PC-3 (cell line): ENCODE measurements around the gene MBOAT7. TPM values are rescaled to one million over a fixed set of nuclear protein-coding genes. Genes with fewer than 3 reads are reported as not detected.
"Not testable (repeated sequence)": the region's sequence is repeated elsewhere in the genome, so short reads cannot be mapped to it uniquely, and the experiment has no call there.

Source experiments
- ATAC-seq: fragments of 200-7000 bp; cut with Tn5 transposase; 2 replicates; pipeline ENCODE4 v1.9.1; 2020; ENCODE audit warnings: mild to moderate bottlenecking, moderate library complexity
- BruUV-seq: library from RNA; stranded (reverse); fragments of 400-500 nt; replicated peaks from 2 replicates; lab custom pipeline; 2021; lab: Mats Ljungman, UMichigan
- CTCF ChIA-PET: fragments of 300-600 bp; sonication (Branson Sonifier 250); formaldehyde crosslinking; loops from one replicate; lab custom pipeline; 2022; ENCODE audit warnings: antibody characterized with exemption; lab: Charles Lee
- POLR2A ChIA-PET: fragments of 300-600 bp; sonication (Branson Sonifier 250); formaldehyde crosslinking; loops from one replicate; lab custom pipeline; 2022; ENCODE audit warnings: antibody characterized with exemption; ENCODE audit not compliant: unreplicated experiment; lab: Charles Lee
- DNase-seq: peaks from one replicate; pipeline ENCODE4 v3.0.0-alpha.2; 2015
- H2AFZ ChIP-seq: fragments of 300-600 bp; sonication (generic); 2 replicates; pipeline ENCODE4 v1.6.0; 2016; ENCODE audit warnings: antibody characterized with exemption, low read length
- H3F3A ChIP-seq: fragments of 300-600 bp; sonication (generic); one replicate; pipeline ENCODE4 v1.6.0; 2017; ENCODE audit warnings: antibody characterized with exemption, low read length, control low read depth, mild to moderate bottlenecking; ENCODE audit not compliant: unreplicated experiment
- H3K27ac ChIP-seq: fragments of 300-600 bp; sonication (generic); 2 replicates; pipeline ENCODE4 v1.5.1; 2016; ENCODE audit warnings: mild to moderate bottlenecking, low read length
- H3K27me3 ChIP-seq: fragments of 300-600 bp; sonication (generic); 2 replicates; pipeline ENCODE4 v1.6.1; 2016; ENCODE audit warnings: low read length, mixed read lengths
- H3K36me3 ChIP-seq: fragments of 300-600 bp; sonication (generic); 2 replicates; pipeline ENCODE4 v1.6.1; 2016; ENCODE audit warnings: low read depth, mixed run types, low read length, mixed read lengths
- H3K4me1 ChIP-seq: fragments of 300-600 bp; sonication (generic); 2 replicates; pipeline ENCODE4 v1.5.1; 2016; ENCODE audit warnings: low read length; ENCODE audit not compliant: insufficient read depth
- H3K4me2 ChIP-seq: fragments of 300-600 bp; sonication (generic); 2 replicates; pipeline ENCODE4 v1.6.0; 2016; ENCODE audit warnings: low read length
- H3K4me3 ChIP-seq: fragments of 300-600 bp; sonication (generic); 2 replicates; pipeline ENCODE4 v1.5.1; 2016; ENCODE audit warnings: mild to moderate bottlenecking, low read length, mixed read lengths
- H3K79me2 ChIP-seq: fragments of 300-600 bp; sonication (generic); 2 replicates; pipeline ENCODE4 v1.6.1; 2017; ENCODE audit warnings: low read length, mixed read lengths
- H3K9ac ChIP-seq: fragments of 300-600 bp; sonication (generic); 2 replicates; pipeline ENCODE4 v1.6.0; 2016; ENCODE audit warnings: mild to moderate bottlenecking, low read length
- H3K9me2 ChIP-seq: fragments of 300-600 bp; sonication (generic); replicated peaks from 2 replicates; pipeline ENCODE4 v1.6.1; 2016; ENCODE audit warnings: mixed run types, low read length, mixed read lengths
- H3K9me3 ChIP-seq: fragments of 300-600 bp; sonication (generic); 2 replicates; pipeline ENCODE4 v1.6.1; 2016; ENCODE audit warnings: low read length, mixed read lengths
- H4K20me1 ChIP-seq: fragments of 300-600 bp; sonication (generic); 2 replicates; pipeline ENCODE4 v1.6.1; 2016; ENCODE audit warnings: low read length, mixed read lengths
- CTCF ChIP-seq: fragments of 300-600 bp; sonication (generic); conservative IDR thresholded peaks from 2 replicates; pipeline ENCODE4 v1.5.1; 2017; ENCODE audit warnings: antibody characterized with exemption, low read depth, mild to moderate bottlenecking, low read length
- EZH2 ChIP-seq: fragments of 300-600 bp; sonication (generic); IDR thresholded peaks from one replicate; pipeline ENCODE4 v1.6.1; 2017; ENCODE audit warnings: antibody characterized with exemption, mild to moderate bottlenecking, low read length; ENCODE audit not compliant: unreplicated experiment
- EZH2phosphoT487 ChIP-seq: fragments of 300-600 bp; sonication (generic); IDR thresholded peaks from 2 replicates; pipeline ENCODE4 v1.6.1; 2018; ENCODE audit warnings: mild to moderate bottlenecking, antibody characterized with exemption, low read length, borderline replicate concordance
- intact Hi-C: fragments of 100-400 bp; cut with micrococcal nuclease; formaldehyde crosslinking; loops from 2 replicates; pipeline ENCODE4 v1.9.0; 2023
- total RNA-seq: library from RNA; depleted of rRNA; stranded (reverse); fragments of >200 nt; gene quantifications from 2 replicates; pipeline ENCODE4 v1.2.3, GENCODE V29; 2014

MBOAT7 gene
- total RNA-seq, 1 experiment from 2014 or later, result 231 TPM

- Histone ChIP-seq H3K4me3 (no peak overlapping the region), H3K9me3 (no peaks in the 10 kb centered on the region), H3K27ac (no peak overlapping the region), H3K4me2 (no peak overlapping the region), H3K4me1 (no peaks in the 10 kb centered on the region), H3K9ac (no peak overlapping the region), H3F3A (no peaks in the 10 kb centered on the region), H4K20me1 (no peaks in the 10 kb centered on the region), H2AFZ (no peak overlapping the region), H3K36me3 (peaks cover 3% of the 10 kb centered on the region; the same call in 1 of the 2 replicates), H3K79me2 (0 out of 2 replicates have a peak, but pooled peaks cover 5% of the 10 kb centered on the region), H3K27me3 (no peaks in the 10 kb centered on the region), H3K9me2 (no peaks in the 10 kb centered on the region)
- BruUV-seq, result no TSS peak
- DNase-seq, result no peak
- CTCF ChIA-PET, result no interaction called here
- intact Hi-C loops, result no loop called here
- no peak for ATAC-seq
- POLR2A ChIA-PET, result no interaction called here
- TF ChIP-seq EZH2phosphoT487 (no peak), EZH2 (no peak), CTCF (no peak)
These were observed 27.5 kb upstream of the MBOAT7 start for GRCh38 chr19:54216869-54217268.

GRCh38 chr19:54214734-54215133 is 25.4 kb upstream of the MBOAT7 start:
- H3K9ac ChIP-seq, H3K9me2 ChIP-seq, H3K4me3 ChIP-seq, H3K4me1 ChIP-seq, BruUV-seq, H2AFZ ChIP-seq, H3K36me3 ChIP-seq, H3K27ac ChIP-seq, ATAC-seq, H3F3A ChIP-seq, intact Hi-C loops, POLR2A ChIA-PET, H3K27me3 ChIP-seq, DNase-seq, CTCF ChIA-PET, H3K9me3 ChIP-seq, H3K4me2 ChIP-seq: not testable (repeated sequence)
- peaks cover 12% of the 10 kb centered on the region for H4K20me1 ChIP-seq
- peaks cover 15% of the 10 kb centered on the region for H3K79me2 ChIP-seq

GRCh38 chr19:54214217-54214616 is 24.8 kb upstream of the MBOAT7 start:
- H2AFZ ChIP-seq, H3K9me3 ChIP-seq, H3K4me2 ChIP-seq, H3K36me3 ChIP-seq, BruUV-seq, H3K9ac ChIP-seq, DNase-seq, H3K27ac ChIP-seq, H3F3A ChIP-seq, intact Hi-C loops, H3K4me3 ChIP-seq, CTCF ChIA-PET, POLR2A ChIA-PET, H3K9me2 ChIP-seq, H3K27me3 ChIP-seq, ATAC-seq: not testable (repeated sequence)
- peaks cover 17% of the 10 kb centered on the region for H4K20me1 ChIP-seq
- peaks cover 15% of the 10 kb centered on the region for H3K79me2 ChIP-seq
- H3K4me1 ChIP-seq, result peaks cover 11% of the 10 kb centered on the region

GRCh38 chr19:54211235-54211634 is 21.9 kb upstream of the MBOAT7 start:
- Histone ChIP-seq H3F3A (peaks cover 19% of the 10 kb centered on the region), H2AFZ (no peak overlapping the region), H3K9me2 (no peaks in the 10 kb centered on the region), H3K27ac (no peak overlapping the region), H3K9ac (no peak overlapping the region), H3K27me3 (no peaks in the 10 kb centered on the region), H3K4me3 (no peak overlapping the region), H3K36me3 (peaks cover 27% of the 10 kb centered on the region), H3K4me2 (no peak overlapping the region), H3K9me3 (no peaks in the 10 kb centered on the region), H3K4me1 (peaks cover 34% of the 10 kb centered on the region), H3K79me2 (peaks cover 35% of the 10 kb centered on the region), H4K20me1 (peaks cover 47% of the 10 kb centered on the region)
- no peak for DNase-seq
- ATAC-seq, result no peak
- POLR2A ChIA-PET, result no interaction called here
- CTCF ChIA-PET, result no interaction called here
- BruUV-seq, result no TSS peak
- intact Hi-C loops, result no loop called here
- TF ChIP-seq EZH2phosphoT487, result no peak
- TF ChIP-seq EZH2, result no peak
- no peak for TF ChIP-seq CTCF
